ENCODE measurements around the gene MCL1. TPM values are rescaled to one million over a fixed set of nuclear protein-coding genes. Genes with fewer than 3 reads are reported as not detected.
A peak's percentile ranks its signal among the peaks of the same experiment; 100 is the strongest.
"Not testable (repeated sequence)": the region's sequence is repeated elsewhere in the genome, so short reads cannot be mapped to it uniquely, and the experiment has no call there.

MCL1 gene
- total RNA-seq, 3 donors from 2014 or later (not counting 1 experiment from before 2014, with no cell fraction given) = 929 to 1,396 (median 938) TPM

DNA sequence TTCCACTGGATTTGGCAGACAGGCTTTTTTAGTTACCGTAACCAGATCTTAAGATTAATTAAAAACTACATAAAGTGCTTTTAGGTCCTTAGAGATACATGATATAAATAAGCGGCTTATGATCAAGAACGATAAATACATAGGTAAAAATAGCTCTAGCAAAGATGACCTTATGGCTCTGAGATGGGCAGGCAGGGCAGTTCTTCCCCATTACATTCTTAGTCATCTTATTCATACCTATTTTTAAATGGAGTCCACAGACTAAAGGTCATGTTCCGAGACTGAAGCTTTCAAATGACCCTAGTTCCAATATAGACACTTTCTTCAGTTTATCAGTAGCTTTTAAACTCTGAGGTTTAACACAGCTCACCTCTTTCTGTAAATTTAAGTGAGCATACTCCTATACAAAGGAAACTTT is 4.3 kb downstream of the MCL1 start:
- Histone ChIP-seq H3K9me3 (ENCODE audit: control insufficient read depth, insufficient read depth, low read length) (no peaks in the 10 kb centered on the region), H3K36me3 (ENCODE audit: control insufficient read depth, insufficient read depth, low read length) (peaks cover 70% of the 10 kb centered on the region), H3K27me3 (ENCODE audit: control insufficient read depth, insufficient read depth, low read length) (no peaks in the 10 kb centered on the region), H3K4me1 (ENCODE audit: control insufficient read depth, insufficient read depth, low read length) (peaks cover 53% of the 10 kb centered on the region), H3K27ac (ENCODE audit: low read length) (peak overlapping the region; percentile 46), H3K4me3 (ENCODE audit: low read length) (peak overlapping the region; percentile 79)
- Mint-ChIP-seq H3K4me3 (peak overlapping the region; percentile 100), H3K27ac (peak overlapping the region; percentile 96 to 99), H3K9me3 (no peaks in the 10 kb centered on the region), H3K36me3 (peaks cover 36% of the 10 kb centered on the region), H3K27me3 (ENCODE audit: low read depth in 2 of 2) (no peaks in the 10 kb centered on the region), H3K4me1 (peaks cover 64 to 68% of the 10 kb centered on the region in 2 donors)
- 5% methylated on average over 1 of the region's 4 CpGs for WGBS (ENCODE audit: insufficient coverage)
- TF ChIP-seq, protein P1, sequence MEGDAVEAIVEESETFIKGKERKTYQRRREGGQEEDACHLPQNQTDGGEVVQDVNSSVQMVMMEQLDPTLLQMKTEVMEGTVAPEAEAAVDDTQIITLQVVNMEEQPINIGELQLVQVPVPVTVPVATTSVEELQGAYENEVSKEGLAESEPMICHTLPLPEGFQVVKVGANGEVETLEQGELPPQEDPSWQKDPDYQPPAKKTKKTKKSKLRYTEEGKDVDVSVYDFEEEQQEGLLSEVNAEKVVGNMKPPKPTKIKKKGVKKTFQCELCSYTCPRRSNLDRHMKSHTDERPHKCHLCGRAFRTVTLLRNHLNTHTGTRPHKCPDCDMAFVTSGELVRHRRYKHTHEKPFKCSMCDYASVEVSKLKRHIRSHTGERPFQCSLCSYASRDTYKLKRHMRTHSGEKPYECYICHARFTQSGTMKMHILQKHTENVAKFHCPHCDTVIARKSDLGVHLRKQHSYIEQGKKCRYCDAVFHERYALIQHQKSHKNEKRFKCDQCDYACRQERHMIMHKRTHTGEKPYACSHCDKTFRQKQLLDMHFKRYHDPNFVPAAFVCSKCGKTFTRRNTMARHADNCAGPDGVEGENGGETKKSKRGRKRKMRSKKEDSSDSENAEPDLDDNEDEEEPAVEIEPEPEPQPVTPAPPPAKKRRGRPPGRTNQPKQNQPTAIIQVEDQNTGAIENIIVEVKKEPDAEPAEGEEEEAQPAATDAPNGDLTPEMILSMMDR (IDR thresholded peaks at IDR 0.05) = no peak
- intact Hi-C loops (cut with micrococcal nuclease) = no loop called here
- DNase-seq = peak in 1 of 2 donors; percentile 18
- no peak for ATAC-seq

- H3K4me3 Mint-ChIP-seq = peak overlapping the region; percentile 100
- H3K27me3 ChIP-seq (ENCODE audit: control insufficient read depth, insufficient read depth, low read length) = no peaks in the 10 kb centered on the region
- H3K36me3 Mint-ChIP-seq = peaks cover 40% of the 10 kb centered on the region
- DNase-seq = peak in 1 of 2 donors; percentile 51
- peak overlapping the region; percentile 96 to 99 for H3K27ac Mint-ChIP-seq
- intact Hi-C loops (cut with micrococcal nuclease) = loop anchor here (5.0 kb wide), 1 partner anchor 483 kb away; the partner anchor contains the start of gene CDC42SE1
- H3K27me3 Mint-ChIP-seq (ENCODE audit: low read depth in 2 of 2) = no peaks in the 10 kb centered on the region
- peaks cover 67 to 70% of the 10 kb centered on the region in 2 donors for H3K4me1 Mint-ChIP-seq
- peaks cover 70% of the 10 kb centered on the region for H3K36me3 ChIP-seq (ENCODE audit: control insufficient read depth, insufficient read depth, low read length)
- peak overlapping the region; percentile 79 for H3K4me3 ChIP-seq (ENCODE audit: low read length)
- no peak for ATAC-seq
- no peaks in the 10 kb centered on the region for H3K9me3 Mint-ChIP-seq
- 46% methylated on average over 4 of the region's 6 CpGs for WGBS (ENCODE audit: insufficient coverage)
- H3K4me1 ChIP-seq (ENCODE audit: control insufficient read depth, insufficient read depth, low read length) = peaks cover 54% of the 10 kb centered on the region
- peak overlapping the region; percentile 46 for H3K27ac ChIP-seq (ENCODE audit: low read length)
- no peaks in the 10 kb centered on the region for H3K9me3 ChIP-seq (ENCODE audit: control insufficient read depth, insufficient read depth, low read length)
- TF ChIP-seq, protein P1 (IDR thresholded peaks at IDR 0.05) = no peak
Measured at GRCh38 chr1:150574260-150575071, 4.9 kb downstream of the MCL1 start.

GRCh38 chr1:150573648-150574071 is 5.8 kb downstream of the MCL1 start:
- H3K4me1 Mint-ChIP-seq = peaks cover 72 to 78% of the 10 kb centered on the region in 2 donors
- DNase-seq = peak in 1 of 2 donors; percentile 33
- ATAC-seq = not testable (repeated sequence)

DNA sequence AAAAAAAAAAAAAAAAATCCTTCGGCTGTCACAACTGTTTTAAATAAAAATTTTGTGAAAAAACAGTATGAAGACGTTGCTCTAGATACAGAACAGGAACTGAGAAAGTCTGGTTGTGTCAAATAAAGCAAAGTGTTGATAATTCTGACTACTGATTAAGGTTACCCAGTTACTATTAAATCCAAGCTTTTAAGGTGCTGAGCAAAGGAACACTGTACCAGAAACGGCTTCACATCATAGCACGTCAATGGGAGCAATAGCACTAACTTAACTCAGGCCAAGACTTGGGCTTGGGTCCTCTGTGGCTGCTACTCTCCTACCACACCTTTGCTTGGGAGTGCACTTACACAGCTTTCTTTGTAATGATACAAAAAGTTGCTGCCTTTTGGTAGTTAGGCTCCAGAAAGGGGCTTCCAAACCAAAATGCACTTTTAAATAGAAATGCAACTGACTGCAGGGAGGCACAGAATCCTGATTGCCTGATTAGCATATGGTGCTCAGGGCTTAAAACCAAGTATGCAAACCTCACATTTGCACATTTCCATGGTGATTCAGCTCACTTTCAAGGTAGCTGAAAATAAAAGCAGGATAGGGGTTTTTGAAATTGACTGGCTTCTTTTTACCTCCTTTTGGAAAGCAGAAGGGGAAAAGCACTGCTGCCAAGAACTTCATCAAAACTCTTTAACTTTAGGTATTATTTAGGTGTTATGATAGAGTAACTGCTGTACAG is 6.3 kb downstream of the MCL1 start:
- no peak overlapping the region for H3K4me3 ChIP-seq (ENCODE audit: low read length)
- no peaks in the 10 kb centered on the region for H3K27me3 ChIP-seq (ENCODE audit: control insufficient read depth, insufficient read depth, low read length)
- H3K27ac ChIP-seq (ENCODE audit: low read length) = peak overlapping the region; percentile 53
- ATAC-seq (no peak), DNase-seq (peak in 1 of 2 donors; percentile 42)
- H3K36me3 Mint-ChIP-seq = peaks cover 34% of the 10 kb centered on the region
- peak overlapping the region; percentile 96 to 99 for H3K27ac Mint-ChIP-seq
- H3K4me1 Mint-ChIP-seq = peaks cover 74 to 81% of the 10 kb centered on the region in 2 donors
- H3K4me1 ChIP-seq (ENCODE audit: control insufficient read depth, insufficient read depth, low read length) = peaks cover 68% of the 10 kb centered on the region
- no peaks in the 10 kb centered on the region for H3K27me3 Mint-ChIP-seq (ENCODE audit: low read depth in 2 of 2)
- no peaks in the 10 kb centered on the region for H3K9me3 Mint-ChIP-seq
- 36% methylated on average over 4 of the region's 4 CpGs for WGBS (ENCODE audit: insufficient coverage)
- H3K4me3 Mint-ChIP-seq = peak overlapping the region; percentile 57
- intact Hi-C loops (cut with micrococcal nuclease) = loop anchor here (5.0 kb wide), 1 partner anchor 484 kb away; the partner anchor contains the start of gene CDC42SE1
- H3K36me3 ChIP-seq (ENCODE audit: control insufficient read depth, insufficient read depth, low read length) = peaks cover 62% of the 10 kb centered on the region
- no peaks in the 10 kb centered on the region for H3K9me3 ChIP-seq (ENCODE audit: control insufficient read depth, insufficient read depth, low read length)
- TF ChIP-seq, protein P1 (IDR thresholded peaks at IDR 0.05) = no peak

More at GRCh38 chr1:150573648-150574071, 5.8 kb downstream of the MCL1 start:
- H3K4me3 ChIP-seq (ENCODE audit: low read length); H3K9me3 Mint-ChIP-seq; H3K27me3 ChIP-seq (ENCODE audit: control insufficient read depth, insufficient read depth, low read length); H3K9me3 ChIP-seq (ENCODE audit: control insufficient read depth, insufficient read depth, low read length); H3K27me3 Mint-ChIP-seq (ENCODE audit: low read depth in 2 of 2): not testable (repeated sequence)
- peak overlapping the region; percentile 96 to 99 for H3K27ac Mint-ChIP-seq
- Histone ChIP-seq H3K36me3 (ENCODE audit: control insufficient read depth, insufficient read depth, low read length) (peaks cover 67% of the 10 kb centered on the region), H3K4me1 (ENCODE audit: control insufficient read depth, insufficient read depth, low read length) (peaks cover 62% of the 10 kb centered on the region), H3K27ac (ENCODE audit: low read length) (peak overlapping the region; percentile 53)
- intact Hi-C loops (cut with micrococcal nuclease) = loop anchor here (5.0 kb wide), 1 partner anchor 484 kb away; the partner anchor contains the start of gene CDC42SE1
- H3K4me3 Mint-ChIP-seq = peak overlapping the region; percentile 57
- WGBS (ENCODE audit: insufficient coverage) = 54% methylated on average over 13 of the region's 13 CpGs
- H3K36me3 Mint-ChIP-seq = peaks cover 40% of the 10 kb centered on the region
